Measurements from ENCODE around the gene TRIM60. TPM values are rescaled to one million over a fixed set of nuclear protein-coding genes. Genes with fewer than 3 reads are reported as not detected.

The TRIM60 gene
- total and polyA plus RNA-seq, 2 of the 4 experiments (the other 2 are of a cell fraction), result not detected

- DNase-seq, result no peak
- H3K9me3 ChIP-seq (ENCODE audit: control insufficient read depth, insufficient read depth, low read length), result no peaks in the 10 kb centered on the region
- H2BK20ac ChIP-seq (ENCODE audit: low read depth, low read length), result no peak overlapping the region
- ChIA-PET CTCF (no interaction called here), POLR2A (ENCODE audit: unreplicated experiment) (no interaction called here)
- H2BK120ac ChIP-seq (ENCODE audit: low read depth, low read length), result no peak overlapping the region
- in situ Hi-C loops (cut with MboI; ENCODE audit: low sequenced_read_pairs) (no loop called here), dilution Hi-C loops (cut with HindIII; ENCODE audit: low sequenced_read_pairs, unreplicated experiment) (no loop called here), intact Hi-C loops (cut with micrococcal nuclease) (no loop called here)
- H2AFZ ChIP-seq (replicated peaks; ENCODE audit: low read length, poor library complexity), result no peak overlapping the region
- H2AK5ac ChIP-seq (ENCODE audit: low read depth, low read length), result no peak overlapping the region
- WGBS, 2 experiments (ENCODE audit: extremely low coverage in 2 of 2, insufficient read length in 1 of 2), result 62% methylated on average over 7 of the region's 9 CpGs; no CpG with 5 or more reads in 1 of the 2 experiments
- H2AK9ac ChIP-seq (replicated peaks; ENCODE audit: low read depth, low read length, poor library complexity), result no peak overlapping the region
- no peak overlapping the region for H3K4me3 ChIP-seq (ENCODE audit: insufficient read depth, low read depth, low read length)
- no peak overlapping the region for H3K27ac ChIP-seq (ENCODE audit: insufficient read depth, low read length)
- BruUV-seq (replicated peaks), result no TSS peak
- H3K56ac ChIP-seq (ENCODE audit: extremely low read depth, insufficient read depth, low read length), result no peak overlapping the region
- no peaks in the 10 kb centered on the region for H3K9me1 ChIP-seq (ENCODE audit: insufficient read depth, low read length)
- no peak overlapping the region for H4K8ac ChIP-seq (ENCODE audit: low read depth in 2 of 2, low read length in 2 of 2)
- H3K23ac ChIP-seq (ENCODE audit: low read depth, low read length), result no peak overlapping the region
- no peak overlapping the region for H3K18ac ChIP-seq (ENCODE audit: low read depth, low read length)
- no peaks in the 10 kb centered on the region for H3K36me3 ChIP-seq (ENCODE audit: control insufficient read depth, insufficient read depth, low read length)
- H4K91ac ChIP-seq (ENCODE audit: insufficient read depth, low read depth, low read length), result no peak overlapping the region
- no peak overlapping the region for H3K4ac ChIP-seq (ENCODE audit: low read depth, low read length)
- H2BK15ac ChIP-seq (ENCODE audit: low read depth, low read length), result no peak overlapping the region
- H3K27me3 ChIP-seq (ENCODE audit: control insufficient read depth, insufficient read depth, low read length), result no peaks in the 10 kb centered on the region
- TF ChIP-seq RCOR1 (IDR thresholded peaks at IDR 0.05; ENCODE audit: insufficient replicate concordance, low read length) (no peak), MAFK (IDR thresholded peaks at IDR 0.05; ENCODE audit: low read depth, low read length) (no peak), MXI1 (IDR thresholded peaks at IDR 0.05; ENCODE audit: borderline replicate concordance, low read depth, low read length) (no peak), USF2 (IDR thresholded peaks at IDR 0.05; ENCODE audit: low read depth, low read length) (no peak), RAD21 (IDR thresholded peaks at IDR 0.05; ENCODE audit: low read length) (no peak), BHLHE40 (IDR thresholded peaks at IDR 0.05; ENCODE audit: low read depth, low read length) (no peak), CTCF (conservative IDR thresholded peaks at IDR 0.05; ENCODE audit: low read depth, low read length) (no peak), POLR2A (IDR thresholded peaks at IDR 0.05; ENCODE audit: low read depth, low read length) (no peak), CHD1 (IDR thresholded peaks at IDR 0.05; ENCODE audit: low read depth, low read length) (no peak), CEBPB (IDR thresholded peaks at IDR 0.05; ENCODE audit: low read depth, low read length) (no peak), MAZ (IDR thresholded peaks at IDR 0.05; ENCODE audit: borderline replicate concordance, low read depth, low read length) (no peak), SMC3 (IDR thresholded peaks at IDR 0.05; ENCODE audit: low read depth, low read length) (no peak), RFX5 (IDR thresholded peaks at IDR 0.05; ENCODE audit: low read depth, low read length) (no peak), NFE2L2 (IDR thresholded peaks at IDR 0.05; ENCODE audit: low read depth, low read length) (no peak), FOS (IDR thresholded peaks at IDR 0.05; ENCODE audit: low read depth, low read length) (no peak)
- TF ChIP-seq, protein P1, sequence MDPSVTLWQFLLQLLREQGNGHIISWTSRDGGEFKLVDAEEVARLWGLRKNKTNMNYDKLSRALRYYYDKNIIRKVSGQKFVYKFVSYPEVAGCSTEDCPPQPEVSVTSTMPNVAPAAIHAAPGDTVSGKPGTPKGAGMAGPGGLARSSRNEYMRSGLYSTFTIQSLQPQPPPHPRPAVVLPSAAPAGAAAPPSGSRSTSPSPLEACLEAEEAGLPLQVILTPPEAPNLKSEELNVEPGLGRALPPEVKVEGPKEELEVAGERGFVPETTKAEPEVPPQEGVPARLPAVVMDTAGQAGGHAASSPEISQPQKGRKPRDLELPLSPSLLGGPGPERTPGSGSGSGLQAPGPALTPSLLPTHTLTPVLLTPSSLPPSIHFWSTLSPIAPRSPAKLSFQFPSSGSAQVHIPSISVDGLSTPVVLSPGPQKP (IDR thresholded peaks at IDR 0.05; ENCODE audit: borderline replicate concordance, low read depth, low read length), result no peak
- ATAC-seq (ENCODE audit: low read depth), result no peak
- H2BK5ac ChIP-seq (ENCODE audit: low read depth, low read length, poor library complexity, severe bottlenecking), result no peak overlapping the region
- H3K79me1 ChIP-seq (ENCODE audit: low read depth in 1 of 2, low read length in 2 of 2), result no peaks in the 10 kb centered on the region
- H3K14ac ChIP-seq (replicated peaks; ENCODE audit: low read depth, low read length), result no peak overlapping the region
- no peaks in the 10 kb centered on the region for H3K4me1 ChIP-seq (ENCODE audit: control insufficient read depth, insufficient read depth, low read length)
- no peak overlapping the region for H4K5ac ChIP-seq (ENCODE audit: low read depth, low read length)
- H3K4me2 ChIP-seq (ENCODE audit: low read depth, low read length), result no peak overlapping the region
- no peak overlapping the region for H3K9ac ChIP-seq (ENCODE audit: low read depth, low read length)
- H4K20me1 ChIP-seq (ENCODE audit: insufficient read depth, low read length), result no peaks in the 10 kb centered on the region
These were observed 25.3 kb upstream of the TRIM60 start for GRCh38 chr4:165006456-165006855.
